Brain pericyte (primary cell): ENCODE results near the gene PHF20.
"Not testable (repeated sequence)": the region's sequence is repeated elsewhere in the genome, so short reads cannot be mapped to it uniquely, and the experiment has no call there.

Source experiments
- DNase-seq: peaks from one replicate; pipeline ENCODE4 v3.0.0-alpha.2; 2012; ENCODE audit warnings: low read depth, low spot score

Gene PHF20

GRCh38 chr20:35884541-35884865 is 112.7 kb downstream of the PHF20 start:
- DNase-seq, result no peak

DNA sequence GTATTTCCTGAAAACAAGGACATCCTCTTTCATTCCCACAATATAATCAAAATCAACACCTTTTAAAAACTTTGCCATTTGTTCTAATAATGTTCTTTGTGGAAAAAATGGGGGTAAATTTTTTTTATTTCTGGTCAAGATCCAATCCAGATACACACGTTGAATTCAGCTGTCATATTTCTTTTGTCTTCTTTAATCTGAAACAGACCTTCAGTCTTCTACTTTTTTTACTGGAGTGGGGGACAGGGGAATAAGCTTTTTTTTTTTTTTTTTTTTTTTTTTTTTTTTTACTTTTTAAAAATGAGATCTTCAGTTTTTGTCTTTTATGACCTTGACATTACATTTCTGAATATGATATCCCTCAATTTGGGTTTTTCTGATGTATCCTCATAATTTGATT is 113.4 kb downstream of the PHF20 start:
- DNase-seq, result no peak

DNA sequence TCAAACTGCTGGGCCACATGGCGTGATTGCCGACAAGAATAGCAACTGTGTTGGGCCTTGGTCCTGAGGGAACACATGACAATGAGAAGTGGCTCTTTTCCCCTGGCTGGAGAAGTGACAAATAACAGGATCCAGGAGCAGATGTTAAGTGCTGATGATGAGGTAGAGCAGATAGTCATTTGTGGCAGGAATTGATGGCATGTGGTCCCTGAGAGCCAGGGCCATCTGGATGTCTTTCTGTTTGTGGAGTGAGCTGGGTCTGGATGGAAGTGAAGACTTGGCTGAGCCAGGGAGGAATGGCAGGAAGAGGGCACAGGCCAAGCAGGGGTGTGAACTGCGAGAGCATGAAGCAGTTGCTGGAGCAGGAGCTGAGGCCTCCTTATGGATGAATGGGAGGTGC is 114.7 kb downstream of the PHF20 start:
- DNase-seq, result no peak

GRCh38 chr20:35887393-35888064 is 115.7 kb downstream of the PHF20 start:
- DNase-seq, result no peak

DNA sequence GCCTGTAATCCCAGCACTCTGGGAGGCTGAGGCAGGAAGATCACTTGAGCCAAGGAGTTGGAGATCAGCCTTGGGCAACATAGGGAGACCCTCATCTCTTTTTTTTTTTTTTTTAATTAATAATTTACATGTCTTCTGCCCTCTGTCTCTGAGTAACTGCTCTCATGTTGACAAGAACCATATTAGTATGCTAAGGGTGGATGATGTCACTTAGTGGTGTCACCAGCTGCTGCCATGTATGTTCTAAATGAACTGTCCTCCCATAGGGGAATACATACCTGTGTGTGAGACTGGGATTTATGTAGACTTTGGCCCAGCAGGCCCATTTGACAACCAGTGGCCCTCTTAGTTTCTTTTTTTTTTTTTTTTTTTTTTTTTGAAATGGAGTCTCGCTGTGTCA is 116.8 kb downstream of the PHF20 start:
- DNase-seq, result no peak

DNA sequence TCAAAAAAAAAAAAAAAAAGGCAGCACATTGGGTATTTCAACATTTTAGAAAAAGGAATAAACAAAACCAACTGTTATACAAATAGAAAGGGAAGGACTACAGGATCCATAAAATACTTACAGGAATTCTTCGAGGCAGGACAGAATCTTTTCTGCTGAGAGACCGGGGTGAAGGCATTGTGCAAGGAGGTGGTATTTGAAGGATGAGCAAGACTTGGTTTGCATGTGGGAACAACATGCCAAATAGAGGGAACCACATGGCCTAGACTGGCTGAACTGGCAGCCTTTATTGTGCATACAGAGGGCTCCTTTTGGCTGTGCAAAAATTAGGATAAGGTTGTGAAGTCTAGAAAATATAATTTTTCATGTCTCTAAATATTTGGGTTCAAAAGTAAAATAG is 119.6 kb downstream of the PHF20 start:
- no peak for DNase-seq

- DNase-seq, result no peak
Measured at GRCh38 chr20:35892871-35893270, 121.1 kb downstream of the PHF20 start.

GRCh38 chr20:35893942-35894341 is 122.1 kb downstream of the PHF20 start:
- no peak for DNase-seq

- not testable (repeated sequence) for DNase-seq
Measured at GRCh38 chr20:35895516-35895915, 123.7 kb downstream of the PHF20 start.

GRCh38 chr20:35899064-35899463 is 127.2 kb downstream of the PHF20 start:
- DNase-seq, result no peak

DNA sequence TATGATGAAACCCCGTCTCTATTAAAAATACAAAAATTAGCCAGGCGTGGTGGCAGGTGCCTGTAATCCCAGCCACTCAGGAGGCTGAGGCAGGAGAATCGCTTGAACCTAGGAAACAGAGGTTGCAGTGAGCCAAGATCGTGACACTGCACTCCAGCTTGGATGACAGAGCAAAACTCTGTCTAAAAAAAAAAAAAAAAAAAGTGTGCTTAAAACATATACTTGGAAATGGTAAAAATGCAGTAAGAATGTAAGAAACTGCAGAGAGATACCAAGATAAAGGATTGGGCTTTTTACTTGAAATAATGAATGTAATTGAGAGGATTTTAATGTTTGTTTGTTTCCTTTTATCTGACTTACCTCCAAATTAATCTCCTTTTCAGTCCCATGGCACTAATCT is 129.4 kb downstream of the PHF20 start:
- not testable (repeated sequence) for DNase-seq

GRCh38 chr20:35901678-35902544 is 130.1 kb downstream of the PHF20 start:
- peak; percentile 57 for DNase-seq

DNA sequence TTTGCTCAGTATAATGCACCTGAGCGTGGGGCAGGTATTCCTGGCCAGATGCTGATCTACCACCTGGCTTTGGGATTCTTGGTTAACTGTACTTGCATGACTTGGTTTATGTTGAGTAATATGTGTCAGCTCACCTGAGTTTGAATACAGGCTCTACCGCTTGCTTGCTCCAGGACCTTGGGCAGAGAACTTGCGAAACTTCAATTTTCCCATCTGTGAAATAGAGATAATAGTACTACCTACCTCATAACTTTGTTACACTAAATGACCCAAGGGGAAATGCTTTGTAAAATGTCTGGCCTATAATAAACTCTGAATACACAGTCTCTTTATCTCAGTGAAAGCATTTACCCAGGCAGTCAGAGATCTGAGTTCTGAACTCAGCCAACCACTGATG is 130.7 kb downstream of the PHF20 start:
- DNase-seq, result no peak

DNA sequence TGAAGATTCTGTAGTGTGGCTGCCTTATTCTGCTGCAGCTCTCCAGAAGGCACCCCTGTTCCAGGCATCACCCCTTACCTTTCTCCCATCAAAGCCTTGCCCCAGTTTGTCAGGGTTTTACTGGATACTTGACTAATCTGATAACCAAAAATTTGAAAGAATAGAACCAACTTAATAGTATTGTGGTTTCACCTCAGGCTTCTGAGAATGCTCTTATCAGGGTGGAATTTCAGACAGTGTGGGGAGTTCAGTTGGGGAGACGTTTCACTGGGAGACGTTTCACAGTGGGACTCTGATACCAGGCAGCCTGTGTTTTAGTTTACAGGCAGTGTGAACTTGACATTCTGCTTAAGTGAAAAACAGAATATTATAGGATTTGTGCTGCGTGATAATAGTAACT is 132.0 kb downstream of the PHF20 start:
- DNase-seq, result no peak

- no peak for DNase-seq
Measured at GRCh38 chr20:35904982-35905663, 133.3 kb downstream of the PHF20 start.

- DNase-seq, result no peak
Measured at GRCh38 chr20:35907017-35907701, 135.3 kb downstream of the PHF20 start.

DNA sequence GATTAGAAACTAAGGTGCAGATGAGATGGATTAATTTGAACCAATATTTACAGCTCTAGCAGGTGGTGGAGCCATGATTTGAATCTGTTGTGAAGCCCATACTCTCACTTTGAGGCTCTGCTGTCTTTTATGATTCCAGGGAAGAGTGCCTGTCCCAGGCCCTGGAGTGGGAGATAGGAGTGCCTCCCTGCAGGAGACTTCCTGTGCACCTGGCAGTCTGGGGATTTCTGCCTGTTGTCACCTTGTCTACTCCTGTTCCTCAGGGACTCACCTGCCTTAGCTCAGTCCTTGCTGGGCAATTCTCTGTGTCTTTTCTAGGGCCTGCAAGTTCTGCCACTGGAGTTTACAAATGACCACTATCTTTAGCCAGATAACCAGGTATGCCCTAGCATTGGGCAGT is 136.2 kb downstream of the PHF20 start:
- no peak for DNase-seq

- DNase-seq, result no peak
Measured at GRCh38 chr20:35909176-35909575, 137.4 kb downstream of the PHF20 start.

DNA sequence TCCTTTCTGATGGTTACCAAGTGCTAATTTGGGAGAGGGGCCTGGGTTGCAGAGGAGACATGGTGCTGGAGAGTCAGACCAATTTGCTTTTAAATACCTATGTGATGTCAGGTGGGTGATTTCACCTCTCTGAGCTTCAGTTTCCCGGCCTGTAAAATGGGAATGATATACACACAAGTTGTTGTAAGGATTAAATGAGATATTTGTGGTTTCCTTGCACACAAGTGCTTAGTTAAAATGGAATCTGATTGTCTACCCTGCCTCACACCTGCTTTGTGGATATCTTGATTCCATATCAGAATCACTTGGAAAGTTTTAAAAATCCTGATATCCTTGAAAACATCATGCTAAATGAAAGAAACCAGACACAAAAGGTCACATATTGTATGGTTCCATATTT is 138.0 kb downstream of the PHF20 start:
- no peak for DNase-seq

- no peak for DNase-seq
Measured at GRCh38 chr20:35910254-35910653, 138.4 kb downstream of the PHF20 start.

DNA sequence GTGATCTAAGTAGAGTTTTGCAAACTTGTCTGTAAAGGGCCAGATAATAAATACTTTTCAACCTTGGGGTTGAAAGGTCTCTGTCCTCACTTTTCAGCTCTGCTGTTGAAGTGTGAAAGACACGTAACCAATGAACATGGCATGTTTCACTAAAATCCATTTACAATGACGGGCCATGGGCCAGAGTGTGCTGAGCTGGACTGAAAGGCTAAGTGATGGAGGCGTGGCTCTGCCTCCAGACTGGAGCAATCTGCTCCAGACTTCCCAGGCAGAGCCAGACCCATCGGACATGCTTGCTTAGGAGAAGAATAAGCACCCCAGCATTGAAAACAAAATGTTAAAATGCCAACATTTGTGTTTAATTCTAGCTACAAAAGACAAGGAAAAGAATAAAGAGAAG is 141.1 kb downstream of the PHF20 start:
- no peak for DNase-seq

DNA sequence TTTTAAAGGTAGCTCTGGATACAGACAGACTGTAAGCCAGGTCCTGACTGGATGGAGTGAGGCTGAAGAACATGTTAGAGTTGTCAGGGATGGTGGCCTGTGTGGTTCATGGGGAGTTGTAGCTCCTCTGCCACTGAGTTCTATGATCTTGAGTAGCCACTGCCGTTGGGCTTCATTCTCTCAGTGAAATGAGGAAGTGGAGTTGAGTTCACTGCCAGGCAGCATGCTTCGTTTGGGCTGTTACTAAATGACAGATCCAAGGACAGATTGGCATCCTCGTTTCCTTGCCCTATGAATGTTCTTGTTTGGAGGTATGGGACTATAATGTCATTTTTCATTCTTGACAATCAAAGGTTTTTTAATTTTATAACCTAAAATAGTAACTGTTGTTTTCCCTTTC is 145.3 kb downstream of the PHF20 start:
- DNase-seq, result no peak
